ENCODE results near the gene C10orf53.

DNA sequence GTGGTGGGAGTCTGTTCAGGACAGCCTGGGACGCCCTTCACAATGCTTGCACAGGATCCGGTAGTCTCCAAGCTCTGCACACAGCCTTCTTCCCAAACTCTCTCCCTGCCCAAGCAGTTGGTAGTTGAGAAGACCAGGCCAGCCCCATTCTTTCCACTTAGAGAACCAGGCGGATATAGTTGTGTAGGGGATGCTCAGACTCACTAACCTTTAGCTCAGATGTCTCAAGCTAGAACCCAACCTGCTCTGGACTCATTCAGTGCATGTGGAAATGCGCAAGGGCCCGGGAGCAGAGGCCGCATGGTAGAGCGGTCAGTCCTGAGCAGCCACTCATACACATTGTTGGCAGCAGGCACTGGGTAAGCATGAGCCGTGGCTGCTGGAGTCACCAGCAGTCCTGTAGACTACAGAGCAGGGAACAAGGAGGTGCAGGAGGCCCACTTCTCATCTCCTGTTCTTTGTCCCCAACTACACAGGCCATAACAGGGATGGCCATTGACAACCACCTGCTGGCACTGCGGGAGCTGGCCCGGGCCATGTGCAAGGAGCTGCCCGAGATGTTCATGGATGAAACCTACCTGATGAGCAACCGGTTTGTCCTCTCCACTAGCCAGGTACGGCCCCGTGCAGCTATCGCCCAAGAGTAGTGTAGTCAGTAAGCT is 17.2 kb upstream of the C10orf53 start:
- TF ChIP-seq EZH2 (IDR thresholded peaks at IDR 0.05; ENCODE audit: borderline replicate concordance): no peak
- TF ChIP-seq, protein P1, sequence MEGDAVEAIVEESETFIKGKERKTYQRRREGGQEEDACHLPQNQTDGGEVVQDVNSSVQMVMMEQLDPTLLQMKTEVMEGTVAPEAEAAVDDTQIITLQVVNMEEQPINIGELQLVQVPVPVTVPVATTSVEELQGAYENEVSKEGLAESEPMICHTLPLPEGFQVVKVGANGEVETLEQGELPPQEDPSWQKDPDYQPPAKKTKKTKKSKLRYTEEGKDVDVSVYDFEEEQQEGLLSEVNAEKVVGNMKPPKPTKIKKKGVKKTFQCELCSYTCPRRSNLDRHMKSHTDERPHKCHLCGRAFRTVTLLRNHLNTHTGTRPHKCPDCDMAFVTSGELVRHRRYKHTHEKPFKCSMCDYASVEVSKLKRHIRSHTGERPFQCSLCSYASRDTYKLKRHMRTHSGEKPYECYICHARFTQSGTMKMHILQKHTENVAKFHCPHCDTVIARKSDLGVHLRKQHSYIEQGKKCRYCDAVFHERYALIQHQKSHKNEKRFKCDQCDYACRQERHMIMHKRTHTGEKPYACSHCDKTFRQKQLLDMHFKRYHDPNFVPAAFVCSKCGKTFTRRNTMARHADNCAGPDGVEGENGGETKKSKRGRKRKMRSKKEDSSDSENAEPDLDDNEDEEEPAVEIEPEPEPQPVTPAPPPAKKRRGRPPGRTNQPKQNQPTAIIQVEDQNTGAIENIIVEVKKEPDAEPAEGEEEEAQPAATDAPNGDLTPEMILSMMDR (IDR thresholded peaks at IDR 0.05; ENCODE audit: poor library complexity): no peak

All from hepatocyte (in vitro differentiated cells).